Measurements from ENCODE around the gene SLC26A6. TPM values are rescaled to one million over a fixed set of nuclear protein-coding genes. Genes with fewer than 3 reads are reported as not detected.

Gene SLC26A6
- total RNA-seq, 1 experiment from 2014 or later = 54.7 TPM

DNA sequence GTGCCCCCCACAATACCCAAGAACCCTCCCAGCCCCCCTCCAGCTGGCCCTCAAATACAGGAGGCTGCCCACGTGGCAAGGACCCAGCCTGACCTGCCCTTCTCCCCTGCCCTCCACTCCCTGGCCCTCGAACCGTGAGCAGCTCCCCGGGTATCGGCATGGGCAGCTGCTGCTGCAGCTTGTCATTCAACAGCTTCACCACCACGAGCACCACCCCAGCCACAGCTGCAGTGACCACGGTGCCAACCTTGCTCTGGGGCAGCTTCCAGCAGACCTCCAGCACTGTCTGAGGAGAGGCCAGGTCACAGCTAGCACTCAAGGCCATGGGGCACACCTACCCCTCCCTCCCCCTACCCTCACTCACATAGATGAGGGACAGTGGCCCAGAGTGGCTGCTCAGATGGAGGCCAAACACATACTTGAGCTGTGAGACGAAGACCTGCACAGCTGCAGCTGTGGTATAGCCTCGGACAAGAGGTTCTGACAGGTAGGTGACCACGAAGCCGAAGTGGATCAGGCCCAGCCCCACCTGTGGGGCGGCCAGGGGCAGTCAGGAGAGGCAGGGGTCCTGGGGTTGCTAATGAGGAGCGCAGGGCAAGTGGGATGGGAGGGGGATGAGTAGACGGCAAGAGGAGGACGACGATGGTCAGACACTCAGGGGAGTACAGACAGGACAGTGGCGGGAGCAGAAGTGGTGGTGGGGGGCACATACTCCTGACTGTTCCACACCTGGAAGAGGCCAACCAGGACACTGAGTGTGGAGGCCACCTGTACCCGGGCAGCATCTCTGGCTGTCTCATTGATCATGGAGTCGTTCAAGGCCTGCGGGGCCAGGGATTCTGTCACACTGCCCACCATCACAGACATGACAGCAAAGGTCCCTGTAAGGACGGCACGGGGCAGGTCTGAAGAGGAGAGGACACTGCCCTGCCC, 3.5 kb downstream of the SLC26A6 start:
- Mint-ChIP-seq H3K4me3 (ENCODE audit: unreplicated experiment) (no peak overlapping the region), H3K9me3 (ENCODE audit: unreplicated experiment) (no peaks in the 10 kb centered on the region), H3K27me3 (ENCODE audit: insufficient read depth, unreplicated experiment) (no peaks in the 10 kb centered on the region), H3K27ac (ENCODE audit: unreplicated experiment) (no peak overlapping the region), H3K4me1 (ENCODE audit: low read depth, unreplicated experiment) (peaks cover 11% of the 10 kb centered on the region), H3K36me3 (ENCODE audit: insufficient read depth, unreplicated experiment) (peaks cover 21% of the 10 kb centered on the region)
- ChIA-PET CTCF (no interaction called here), POLR2A (interaction anchor here (0.6 kb wide), 1 partner anchor 159 kb away, joined by 4 read pairs; no protein-coding TSS in a partner anchor)
- H3K27me3 ChIP-seq (replicated peaks; ENCODE audit: control insufficient read depth, insufficient read depth, low read length) = no peaks in the 10 kb centered on the region
- peaks cover 17% of the 10 kb centered on the region for H3K4me1 ChIP-seq
- no peak overlapping the region for H3K4me3 ChIP-seq (ENCODE audit: low read depth, low read length)
- peaks cover 4% of the 10 kb centered on the region for H3K36me3 ChIP-seq (ENCODE audit: control insufficient read depth, insufficient read depth, low read length)
- intact Hi-C loops (cut with micrococcal nuclease; ENCODE audit: unreplicated experiment) = no loop called here
- DNase-seq = no peak
- BruUV-seq (replicated peaks) = no TSS peak
- H3K9me3 ChIP-seq = no peaks in the 10 kb centered on the region
- TF ChIP-seq, protein P1, sequence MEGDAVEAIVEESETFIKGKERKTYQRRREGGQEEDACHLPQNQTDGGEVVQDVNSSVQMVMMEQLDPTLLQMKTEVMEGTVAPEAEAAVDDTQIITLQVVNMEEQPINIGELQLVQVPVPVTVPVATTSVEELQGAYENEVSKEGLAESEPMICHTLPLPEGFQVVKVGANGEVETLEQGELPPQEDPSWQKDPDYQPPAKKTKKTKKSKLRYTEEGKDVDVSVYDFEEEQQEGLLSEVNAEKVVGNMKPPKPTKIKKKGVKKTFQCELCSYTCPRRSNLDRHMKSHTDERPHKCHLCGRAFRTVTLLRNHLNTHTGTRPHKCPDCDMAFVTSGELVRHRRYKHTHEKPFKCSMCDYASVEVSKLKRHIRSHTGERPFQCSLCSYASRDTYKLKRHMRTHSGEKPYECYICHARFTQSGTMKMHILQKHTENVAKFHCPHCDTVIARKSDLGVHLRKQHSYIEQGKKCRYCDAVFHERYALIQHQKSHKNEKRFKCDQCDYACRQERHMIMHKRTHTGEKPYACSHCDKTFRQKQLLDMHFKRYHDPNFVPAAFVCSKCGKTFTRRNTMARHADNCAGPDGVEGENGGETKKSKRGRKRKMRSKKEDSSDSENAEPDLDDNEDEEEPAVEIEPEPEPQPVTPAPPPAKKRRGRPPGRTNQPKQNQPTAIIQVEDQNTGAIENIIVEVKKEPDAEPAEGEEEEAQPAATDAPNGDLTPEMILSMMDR (IDR thresholded peaks at IDR 0.05; ENCODE audit: insufficient read depth in 1 of 2, low read depth in 1 of 2, low read length in 1 of 2, severe bottlenecking in 1 of 2, unreplicated experiment in 1 of 2) = no peak

DNA sequence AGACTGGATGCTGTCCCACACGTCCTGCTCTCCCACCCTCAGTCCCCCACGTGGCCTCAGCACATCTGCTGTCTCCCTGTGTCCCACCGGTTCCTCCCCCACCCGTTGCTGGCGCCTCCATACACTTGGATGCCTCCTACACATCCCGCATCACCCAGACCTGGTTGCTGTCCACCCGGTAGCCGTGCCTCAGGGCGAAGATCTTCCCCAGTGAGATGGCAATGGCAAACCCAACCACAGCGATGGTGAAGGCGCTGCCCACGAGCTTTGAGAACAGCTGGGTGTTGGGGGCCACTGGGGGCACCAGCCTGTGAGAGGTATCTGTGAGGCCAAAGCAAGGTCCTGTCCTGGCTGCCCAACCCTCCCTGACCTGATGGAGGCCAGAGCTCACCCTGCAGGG, 4.4 kb downstream of the SLC26A6 start:
- Histone ChIP-seq H3K36me3 (ENCODE audit: control insufficient read depth, insufficient read depth, low read length) (peaks cover 4% of the 10 kb centered on the region), H3K4me1 (peaks cover 8% of the 10 kb centered on the region; the same call in 1 of the 2 replicates), H3K9me3 (no peaks in the 10 kb centered on the region), H3K27me3 (replicated peaks; ENCODE audit: control insufficient read depth, insufficient read depth, low read length) (no peaks in the 10 kb centered on the region), H3K4me3 (ENCODE audit: low read depth, low read length) (no peak overlapping the region)
- Mint-ChIP-seq H3K27me3 (ENCODE audit: insufficient read depth, unreplicated experiment) (no peaks in the 10 kb centered on the region), H3K4me3 (ENCODE audit: unreplicated experiment) (no peak overlapping the region), H3K27ac (ENCODE audit: unreplicated experiment) (no peak overlapping the region), H3K36me3 (ENCODE audit: insufficient read depth, unreplicated experiment) (peaks cover 21% of the 10 kb centered on the region), H3K9me3 (ENCODE audit: unreplicated experiment) (no peaks in the 10 kb centered on the region), H3K4me1 (ENCODE audit: low read depth, unreplicated experiment) (peaks cover 11% of the 10 kb centered on the region)
- TF ChIP-seq, protein P1 (IDR thresholded peaks at IDR 0.05; ENCODE audit: insufficient read depth in 1 of 2, low read depth in 1 of 2, low read length in 1 of 2, severe bottlenecking in 1 of 2, unreplicated experiment in 1 of 2) = no peak
- POLR2A ChIA-PET = no interaction called here
- DNase-seq = no peak
- BruUV-seq (replicated peaks) = no TSS peak
- CTCF ChIA-PET = no interaction called here
- intact Hi-C loops (cut with micrococcal nuclease; ENCODE audit: unreplicated experiment) = no loop called here

DNA sequence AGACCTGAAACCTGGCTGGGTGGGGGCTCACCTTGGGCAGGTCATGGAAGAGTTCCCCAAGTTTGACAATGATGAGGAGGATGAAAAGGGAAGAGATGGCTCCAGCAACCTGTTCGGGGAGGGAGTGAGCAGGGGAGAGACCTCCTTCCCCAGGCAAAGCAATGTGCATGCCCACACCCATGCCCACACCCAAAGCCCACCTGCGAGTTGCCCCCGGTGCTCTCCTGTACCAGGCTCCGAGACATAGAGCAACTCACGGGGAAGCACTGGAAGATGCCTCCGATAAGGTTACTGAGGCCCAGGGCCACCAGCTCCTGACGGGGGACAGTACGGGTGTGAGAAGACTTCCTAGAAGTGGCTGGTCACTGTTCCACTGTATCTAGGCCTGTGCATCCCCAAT, 4.9 kb downstream of the SLC26A6 start:
- Mint-ChIP-seq H3K9me3 (ENCODE audit: unreplicated experiment) (no peaks in the 10 kb centered on the region), H3K36me3 (ENCODE audit: insufficient read depth, unreplicated experiment) (peaks cover 20% of the 10 kb centered on the region), H3K4me1 (ENCODE audit: low read depth, unreplicated experiment) (peaks cover 11% of the 10 kb centered on the region), H3K27ac (ENCODE audit: unreplicated experiment) (no peak overlapping the region), H3K27me3 (ENCODE audit: insufficient read depth, unreplicated experiment) (no peaks in the 10 kb centered on the region), H3K4me3 (ENCODE audit: unreplicated experiment) (no peak overlapping the region)
- no peak overlapping the region for H3K4me3 ChIP-seq (ENCODE audit: low read depth, low read length)
- BruUV-seq (replicated peaks) = no TSS peak
- TF ChIP-seq, protein P1 (IDR thresholded peaks at IDR 0.05; ENCODE audit: insufficient read depth in 1 of 2, low read depth in 1 of 2, low read length in 1 of 2, severe bottlenecking in 1 of 2, unreplicated experiment in 1 of 2) = no peak
- no peaks in the 10 kb centered on the region for H3K9me3 ChIP-seq
- H3K4me1 ChIP-seq = peaks cover 6% of the 10 kb centered on the region; the same call in 1 of the 2 replicates
- intact Hi-C loops (cut with micrococcal nuclease; ENCODE audit: unreplicated experiment) = no loop called here
- POLR2A ChIA-PET = no interaction called here
- no peak for DNase-seq
- no peaks in the 10 kb centered on the region for H3K27me3 ChIP-seq (replicated peaks; ENCODE audit: control insufficient read depth, insufficient read depth, low read length)
- CTCF ChIA-PET = no interaction called here
- H3K36me3 ChIP-seq (ENCODE audit: control insufficient read depth, insufficient read depth, low read length) = peaks cover 4% of the 10 kb centered on the region
